Esophagus squamous epithelium (tissue), 5 donors: ENCODE measurements around the gene DIP2A. TPM values are rescaled to one million over a fixed set of nuclear protein-coding genes. Genes with fewer than 3 reads are reported as not detected.

Experiments used
- DNase-seq: peaks from one replicate; lab custom pipeline; 2025; lab: John Stamatoyannopoulos, UW
- H3K27ac ChIP-seq, 4 donors: fragments of 200-600 bp; sonication (generic); one replicate each; pipeline ENCODE4 v1.5.1; 2016 to 2019; ENCODE audit warnings: mild to moderate bottlenecking in 1 of 4
- H3K27me3 ChIP-seq, 4 donors: fragments of 200-600 bp; sonication (generic); 1 replicate in 3 of 4; 2 replicates in 1 of 4; pipeline versions ENCODE4 v1.5.1 to v1.6.0; 2017 to 2021; ENCODE audit warnings: antibody characterized with exemption in 1 of 4
- H3K36me3 ChIP-seq, 3 donors: fragments of 200-600 bp; sonication (generic); one replicate each; pipeline ENCODE4 v1.5.1; 2016 to 2019
- H3K4me1 ChIP-seq, 3 donors: fragments of 200-600 bp; sonication (generic); one replicate each; pipeline ENCODE4 v1.5.1; 2017 to 2019
- H3K4me3 ChIP-seq, 4 donors: fragments of 200-600 bp; sonication (generic); 1 replicate in 3 of 4; 2 replicates in 1 of 4; pipeline ENCODE4 v1.5.1; 2016 to 2019; ENCODE audit warnings: mild to moderate bottlenecking in 2 of 4, moderate library complexity in 1 of 4
- H3K9me3 ChIP-seq, 3 donors: fragments of 200-600 bp; sonication (generic); one replicate each; pipeline ENCODE4 v1.5.1; 2016 to 2019
- POLR2A ChIP-seq, 4 donors: fragments of 450-650 bp; IDR thresholded peaks; one replicate each; pipeline ENCODE4 v1.6.1; 2017; ENCODE audit warnings: antibody characterized with exemption in 4 of 4, mild to moderate bottlenecking in 4 of 4, moderate library complexity in 3 of 4
- WGBS, 2 donors: methylation state at CpG; one replicate each; pipeline ENCODE4 v1.1.5; 2018; 5-methylcytosine and 5-hydroxymethylcytosine counted together
- intact Hi-C: fragments of 100-400 bp; cut with DNase I; formaldehyde crosslinking; loops from one replicate; pipeline ENCODE4 v1.15.0; 2022
- total RNA-seq, 4 donors: library from RNA; depleted of rRNA; stranded (reverse); fragments of >200 nt; gene quantifications; one replicate each; pipeline ENCODE4 v1.1.0, GENCODE V29; 2016
- TF ChIP-seq, protein P1 (sequence below), 6 experiments: fragments of 450-650 bp in 4 of 6; fragments of 200-600 bp in 2 of 6; sonication (generic) in 2 of 6; IDR thresholded peaks; one replicate each; pipeline ENCODE4 v1.5.1; 2016 to 2019; ENCODE audit warnings: antibody characterized with exemption in 6 of 6, mild to moderate bottlenecking in 4 of 6, moderate library complexity in 4 of 6
- donor health status: DM: yes; HTN: yes; CAD: no.

The DIP2A gene
- total RNA-seq, 4 donors from 2014 or later = 16.7 to 40.3 (median 33.0) TPM

DNA sequence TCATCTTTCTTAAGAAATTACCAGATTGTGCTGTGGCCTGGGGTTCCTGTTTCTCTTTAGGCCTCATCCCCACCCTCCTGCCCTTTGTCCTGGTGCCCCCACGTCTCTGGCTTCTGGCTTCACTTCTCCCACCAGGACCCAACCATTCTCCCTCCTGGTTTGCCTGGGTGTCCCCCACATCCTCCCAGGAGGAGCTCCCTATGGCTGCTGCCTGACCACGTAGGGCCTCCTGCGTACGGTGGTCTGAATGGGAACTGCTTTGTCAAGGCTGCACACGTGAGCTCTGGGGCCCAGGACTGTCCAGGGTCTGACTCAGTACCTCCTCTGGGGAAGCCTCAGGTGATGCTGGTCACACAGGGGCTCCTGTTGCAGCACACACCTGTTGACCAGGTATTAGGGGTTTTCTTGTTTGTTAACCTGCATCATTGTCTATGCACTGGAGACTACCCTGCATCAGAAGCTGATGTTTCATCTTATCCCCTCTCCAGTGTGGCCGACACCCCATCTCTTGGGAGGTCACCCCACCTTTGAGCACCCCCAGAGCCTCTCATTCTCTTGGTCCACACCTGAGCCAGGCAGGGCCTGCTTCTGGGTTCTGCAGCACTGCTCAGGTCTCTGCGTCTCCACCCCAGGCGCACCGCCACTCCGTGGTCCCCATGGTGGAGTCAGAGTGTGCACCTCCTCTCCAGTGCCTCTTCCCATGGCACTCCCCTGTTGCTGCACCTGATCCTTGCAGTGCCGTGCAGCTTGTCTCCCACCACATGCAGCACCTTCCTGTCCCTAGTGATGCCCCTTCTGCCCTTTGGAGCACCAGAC is 80.4 kb downstream of the DIP2A start:
- no peak for DNase-seq
- H3K27ac ChIP-seq = no peak overlapping the region
- H3K4me3 ChIP-seq = no peak overlapping the region
- TF ChIP-seq POLR2A (IDR thresholded peaks at IDR 0.05) = no peak
- TF ChIP-seq, protein P1, sequence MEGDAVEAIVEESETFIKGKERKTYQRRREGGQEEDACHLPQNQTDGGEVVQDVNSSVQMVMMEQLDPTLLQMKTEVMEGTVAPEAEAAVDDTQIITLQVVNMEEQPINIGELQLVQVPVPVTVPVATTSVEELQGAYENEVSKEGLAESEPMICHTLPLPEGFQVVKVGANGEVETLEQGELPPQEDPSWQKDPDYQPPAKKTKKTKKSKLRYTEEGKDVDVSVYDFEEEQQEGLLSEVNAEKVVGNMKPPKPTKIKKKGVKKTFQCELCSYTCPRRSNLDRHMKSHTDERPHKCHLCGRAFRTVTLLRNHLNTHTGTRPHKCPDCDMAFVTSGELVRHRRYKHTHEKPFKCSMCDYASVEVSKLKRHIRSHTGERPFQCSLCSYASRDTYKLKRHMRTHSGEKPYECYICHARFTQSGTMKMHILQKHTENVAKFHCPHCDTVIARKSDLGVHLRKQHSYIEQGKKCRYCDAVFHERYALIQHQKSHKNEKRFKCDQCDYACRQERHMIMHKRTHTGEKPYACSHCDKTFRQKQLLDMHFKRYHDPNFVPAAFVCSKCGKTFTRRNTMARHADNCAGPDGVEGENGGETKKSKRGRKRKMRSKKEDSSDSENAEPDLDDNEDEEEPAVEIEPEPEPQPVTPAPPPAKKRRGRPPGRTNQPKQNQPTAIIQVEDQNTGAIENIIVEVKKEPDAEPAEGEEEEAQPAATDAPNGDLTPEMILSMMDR (IDR thresholded peaks at IDR 0.05) = no peak
- no peaks in the 10 kb centered on the region for H3K9me3 ChIP-seq
- peaks cover 9 to 100% (median 38%) of the 10 kb centered on the region in 3 donors for H3K36me3 ChIP-seq
- no peaks in the 10 kb centered on the region for H3K4me1 ChIP-seq
- H3K27me3 ChIP-seq = no peaks in the 10 kb centered on the region
- WGBS, 2 donors = 88 to 95% methylated on average over 7 to 9 of the region's 11 CpGs
- intact Hi-C loops = no loop called here

GRCh38 chr21:46540087-46540710 is 81.5 kb downstream of the DIP2A start:
- no peak overlapping the region for H3K4me3 ChIP-seq
- H3K27me3 ChIP-seq = no peaks in the 10 kb centered on the region
- H3K27ac ChIP-seq = no peak overlapping the region
- no peak for DNase-seq
- WGBS, 2 donors = 94% methylated on average over 2 to 10 of the region's 11 CpGs
- H3K9me3 ChIP-seq = no peaks in the 10 kb centered on the region
- no peak for TF ChIP-seq POLR2A (IDR thresholded peaks at IDR 0.05)
- TF ChIP-seq, protein P1 (IDR thresholded peaks at IDR 0.05) = no peak
- H3K36me3 ChIP-seq = peaks cover 9 to 100% (median 33%) of the 10 kb centered on the region in 3 donors
- intact Hi-C loops = no loop called here
- H3K4me1 ChIP-seq = peaks cover 0 to under 1% (median 0%) of the 10 kb centered on the region in 3 donors

DNA sequence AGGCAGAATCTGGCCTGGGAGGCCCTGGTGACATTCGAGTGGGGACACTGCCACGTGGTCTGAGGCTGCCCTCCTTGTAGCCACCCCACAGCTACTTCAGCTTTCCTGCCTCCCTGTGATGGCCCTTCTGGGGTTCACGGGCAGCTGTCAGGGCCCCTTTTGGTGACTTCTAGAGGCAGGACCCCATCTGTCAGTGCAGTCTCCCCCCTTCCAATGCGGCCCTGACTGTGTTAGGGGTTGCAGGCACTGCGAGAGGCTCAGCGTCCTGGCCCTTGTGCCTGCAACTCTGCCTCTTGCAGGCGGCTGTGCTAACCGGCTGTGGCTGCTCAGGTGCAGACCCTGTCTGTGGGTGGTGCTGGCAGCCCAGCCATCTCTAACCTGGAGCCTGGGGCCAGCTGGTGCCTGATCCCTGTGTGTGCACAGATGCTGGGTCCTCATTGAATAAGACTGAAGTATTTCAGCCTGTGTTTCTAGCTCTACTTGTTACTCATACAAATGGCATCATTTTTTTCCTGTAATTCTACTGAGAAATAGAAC is 84.0 kb downstream of the DIP2A start:
- WGBS, 2 donors = 83 to 85% methylated on average over 3 of the region's 8 CpGs
- Histone ChIP-seq H3K9me3 (no peaks in the 10 kb centered on the region), H3K36me3 (peaks cover 22 to 100% (median 47%) of the 10 kb centered on the region in 3 donors), H3K27me3 (no peaks in the 10 kb centered on the region), H3K4me3 (no peak overlapping the region), H3K27ac (no peak overlapping the region), H3K4me1 (peaks cover 0 to 5% (median 0%) of the 10 kb centered on the region in 3 donors)
- TF ChIP-seq, protein P1 (IDR thresholded peaks at IDR 0.05) = no peak
- no peak for TF ChIP-seq POLR2A (IDR thresholded peaks at IDR 0.05)
- intact Hi-C loops = no loop called here
- no peak for DNase-seq

- peaks cover 0 to 5% (median 0%) of the 10 kb centered on the region in 3 donors for H3K4me1 ChIP-seq
- DNase-seq = no peak
- intact Hi-C loops = no loop called here
- H3K36me3 ChIP-seq = peaks cover 24 to 100% (median 40%) of the 10 kb centered on the region in 3 donors
- WGBS, 2 donors = 93% methylated on average over 10 to 12 of the region's 19 CpGs
- no peaks in the 10 kb centered on the region for H3K27me3 ChIP-seq
- H3K9me3 ChIP-seq = no peaks in the 10 kb centered on the region
- no peak overlapping the region for H3K27ac ChIP-seq
- no peak for TF ChIP-seq POLR2A (IDR thresholded peaks at IDR 0.05)
- TF ChIP-seq, protein P1 (IDR thresholded peaks at IDR 0.05) = no peak
- no peak overlapping the region for H3K4me3 ChIP-seq
These were observed 84.6 kb downstream of the DIP2A start for GRCh38 chr21:46543306-46543705.

GRCh38 chr21:46544003-46544402 is 85.3 kb downstream of the DIP2A start:
- H3K4me1 ChIP-seq = peaks cover 0 to 5% (median 0%) of the 10 kb centered on the region in 3 donors
- H3K4me3 ChIP-seq = no peak overlapping the region
- intact Hi-C loops = no loop called here
- no peaks in the 10 kb centered on the region for H3K27me3 ChIP-seq
- peaks cover 24 to 100% (median 38%) of the 10 kb centered on the region in 3 donors for H3K36me3 ChIP-seq
- DNase-seq = no peak
- H3K27ac ChIP-seq = no peak overlapping the region
- H3K9me3 ChIP-seq = no peaks in the 10 kb centered on the region
- TF ChIP-seq POLR2A (IDR thresholded peaks at IDR 0.05) = no peak
- TF ChIP-seq, protein P1 (IDR thresholded peaks at IDR 0.05) = no peak
- 90 to 92% methylated on average over 8 of the region's 8 CpGs for WGBS, 2 donors
